ENCODE measurements around the gene FNBP1.
"Not testable (repeated sequence)": the region's sequence is repeated elsewhere in the genome, so short reads cannot be mapped to it uniquely, and the experiment has no call there.

The FNBP1 gene

GRCh38 chr9:130043654-130044623 lies 950 bp upstream of the FNBP1 start:
- no peak for DNase-seq

- no peak for DNase-seq
Observed at GRCh38 chr9:130042406-130042884, 544 bp downstream of the FNBP1 start.

- no peak for DNase-seq
Observed at GRCh38 chr9:130041648-130042405, 1.2 kb downstream of the FNBP1 start.

- DNase-seq: no peak
Observed at GRCh38 chr9:130040984-130041647, 1.9 kb downstream of the FNBP1 start.

- DNase-seq: no peak
Observed at GRCh38 chr9:130039528-130040147, 3.4 kb downstream of the FNBP1 start.

- no peak for DNase-seq
Observed at GRCh38 chr9:130036099-130036498, 6.9 kb downstream of the FNBP1 start.

- DNase-seq: no peak
Observed at GRCh38 chr9:130034570-130034969, 8.4 kb downstream of the FNBP1 start.

GRCh38 chr9:130030651-130031127 lies 12.3 kb downstream of the FNBP1 start:
- DNase-seq: no peak

- DNase-seq: no peak
Observed at GRCh38 chr9:130029223-130029973, 13.6 kb downstream of the FNBP1 start.

GRCh38 chr9:130028493-130029222 lies 14.3 kb downstream of the FNBP1 start:
- no peak for DNase-seq

- DNase-seq: no peak
Observed at GRCh38 chr9:130027533-130028365, 15.2 kb downstream of the FNBP1 start.

GRCh38 chr9:130026583-130027340 lies 16.2 kb downstream of the FNBP1 start:
- DNase-seq: no peak

- no peak for DNase-seq
Observed at GRCh38 chr9:130024597-130024994, 18.4 kb downstream of the FNBP1 start.

- no peak for DNase-seq
Observed at GRCh38 chr9:130023994-130024596, 18.9 kb downstream of the FNBP1 start.

GRCh38 chr9:130023144-130023787 lies 19.7 kb downstream of the FNBP1 start:
- DNase-seq: no peak

GRCh38 chr9:130022566-130023143 lies 20.3 kb downstream of the FNBP1 start:
- DNase-seq: no peak

GRCh38 chr9:130021842-130022241 lies 21.1 kb downstream of the FNBP1 start:
- not testable (repeated sequence) for DNase-seq

- DNase-seq: no peak
Observed at GRCh38 chr9:130021123-130021522, 21.9 kb downstream of the FNBP1 start.

Measured in activated gamma-delta T cell (primary cell).